GM08714 (cell line): ENCODE measurements around the gene MSH6.
"Not testable (repeated sequence)": the region's sequence is repeated elsewhere in the genome, so short reads cannot be mapped to it uniquely, and the experiment has no call there.

Experiments used
- H3K4me3 ChIP-seq: fragments of 200-500 bp; sonication (Bioruptor generic); 2 replicates; pipeline ENCODE4 v1.5.1; 2014; ENCODE audit warnings: mild to moderate bottlenecking, low read length, inconsistent platforms
- ZNF274 ChIP-seq: IDR thresholded peaks from 2 replicates; pipeline ENCODE4 v1.6.1; 2012; ENCODE audit warnings: mild to moderate bottlenecking, low read depth, low read length

MSH6 gene

GRCh38 chr2:47844162-47844561 lies 61.2 kb downstream of the MSH6 start:
- no peak for TF ChIP-seq ZNF274
- no peak overlapping the region for H3K4me3 ChIP-seq

- no peak for TF ChIP-seq ZNF274
- no peak overlapping the region for H3K4me3 ChIP-seq
Observed at GRCh38 chr2:47849368-47849767, 66.4 kb downstream of the MSH6 start.

- no peak overlapping the region for H3K4me3 ChIP-seq
- no peak for TF ChIP-seq ZNF274
Observed at GRCh38 chr2:47850198-47850597, 67.3 kb downstream of the MSH6 start.

GRCh38 chr2:47853067-47853777 lies 70.3 kb downstream of the MSH6 start:
- not testable (repeated sequence) for H3K4me3 ChIP-seq
